ENCODE measurements around the gene RGMA.
A peak's percentile ranks its signal among the peaks of the same experiment; 100 is the strongest.

RGMA gene

GRCh38 chr15:93109336-93110102 is 20.5 kb upstream of the RGMA start:
- no peak for DNase-seq (ENCODE audit: low read depth)
- H3K4me3 ChIP-seq (ENCODE audit: low read depth, low read length): no peak overlapping the region
- no peak for TF ChIP-seq MYC (IDR thresholded peaks at IDR 0.05; ENCODE audit: low read depth, low read length)
- TF ChIP-seq, protein P1, sequence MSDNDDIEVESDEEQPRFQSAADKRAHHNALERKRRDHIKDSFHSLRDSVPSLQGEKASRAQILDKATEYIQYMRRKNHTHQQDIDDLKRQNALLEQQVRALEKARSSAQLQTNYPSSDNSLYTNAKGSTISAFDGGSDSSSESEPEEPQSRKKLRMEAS (IDR thresholded peaks at IDR 0.05; ENCODE audit: low read depth, low read length): no peak
- TF ChIP-seq, protein P2, sequence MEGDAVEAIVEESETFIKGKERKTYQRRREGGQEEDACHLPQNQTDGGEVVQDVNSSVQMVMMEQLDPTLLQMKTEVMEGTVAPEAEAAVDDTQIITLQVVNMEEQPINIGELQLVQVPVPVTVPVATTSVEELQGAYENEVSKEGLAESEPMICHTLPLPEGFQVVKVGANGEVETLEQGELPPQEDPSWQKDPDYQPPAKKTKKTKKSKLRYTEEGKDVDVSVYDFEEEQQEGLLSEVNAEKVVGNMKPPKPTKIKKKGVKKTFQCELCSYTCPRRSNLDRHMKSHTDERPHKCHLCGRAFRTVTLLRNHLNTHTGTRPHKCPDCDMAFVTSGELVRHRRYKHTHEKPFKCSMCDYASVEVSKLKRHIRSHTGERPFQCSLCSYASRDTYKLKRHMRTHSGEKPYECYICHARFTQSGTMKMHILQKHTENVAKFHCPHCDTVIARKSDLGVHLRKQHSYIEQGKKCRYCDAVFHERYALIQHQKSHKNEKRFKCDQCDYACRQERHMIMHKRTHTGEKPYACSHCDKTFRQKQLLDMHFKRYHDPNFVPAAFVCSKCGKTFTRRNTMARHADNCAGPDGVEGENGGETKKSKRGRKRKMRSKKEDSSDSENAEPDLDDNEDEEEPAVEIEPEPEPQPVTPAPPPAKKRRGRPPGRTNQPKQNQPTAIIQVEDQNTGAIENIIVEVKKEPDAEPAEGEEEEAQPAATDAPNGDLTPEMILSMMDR (IDR thresholded peaks at IDR 0.05; ENCODE audit: low read depth, low read length): no peak
- no peak for TF ChIP-seq POLR2A (IDR thresholded peaks at IDR 0.05; ENCODE audit: extremely low read depth, insufficient read length)

- no peak overlapping the region for H3K4me3 ChIP-seq (ENCODE audit: low read depth, low read length)
- TF ChIP-seq, protein P1 (IDR thresholded peaks at IDR 0.05; ENCODE audit: low read depth, low read length): no peak
- no peak for DNase-seq (ENCODE audit: low read depth)
These were observed 18.6 kb upstream of the RGMA start for GRCh38 chr15:93107646-93108045.

DNA sequence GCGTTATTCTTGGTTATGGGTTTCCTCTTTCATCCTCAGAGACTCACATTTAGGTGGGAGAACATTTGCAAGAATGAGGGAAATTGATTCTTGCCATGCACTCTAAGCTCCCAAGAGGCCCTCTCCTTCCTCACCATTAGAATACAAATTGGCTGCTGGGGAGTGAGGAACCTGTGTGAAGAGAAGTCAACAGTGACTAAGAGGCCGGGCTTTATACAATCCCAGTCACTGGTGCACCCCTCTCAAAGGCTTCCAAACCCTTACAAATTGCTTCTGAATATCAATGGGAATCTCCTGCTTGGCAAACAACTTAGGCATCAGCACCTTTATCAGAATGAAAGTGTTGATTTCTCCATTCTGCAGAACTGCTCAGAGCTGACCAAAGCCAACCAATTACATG is 16.5 kb upstream of the RGMA start:
- DNase-seq (ENCODE audit: low read depth): no peak
- TF ChIP-seq POLR2A (IDR thresholded peaks at IDR 0.05; ENCODE audit: extremely low read depth, insufficient read length) (no peak), MYC (IDR thresholded peaks at IDR 0.05; ENCODE audit: low read depth, low read length) (no peak)
- TF ChIP-seq, protein P1 (IDR thresholded peaks at IDR 0.05; ENCODE audit: low read depth, low read length): no peak
- TF ChIP-seq, protein P2 (IDR thresholded peaks at IDR 0.05; ENCODE audit: low read depth, low read length): no peak
- no peak overlapping the region for H3K4me3 ChIP-seq (ENCODE audit: low read depth, low read length)

DNA sequence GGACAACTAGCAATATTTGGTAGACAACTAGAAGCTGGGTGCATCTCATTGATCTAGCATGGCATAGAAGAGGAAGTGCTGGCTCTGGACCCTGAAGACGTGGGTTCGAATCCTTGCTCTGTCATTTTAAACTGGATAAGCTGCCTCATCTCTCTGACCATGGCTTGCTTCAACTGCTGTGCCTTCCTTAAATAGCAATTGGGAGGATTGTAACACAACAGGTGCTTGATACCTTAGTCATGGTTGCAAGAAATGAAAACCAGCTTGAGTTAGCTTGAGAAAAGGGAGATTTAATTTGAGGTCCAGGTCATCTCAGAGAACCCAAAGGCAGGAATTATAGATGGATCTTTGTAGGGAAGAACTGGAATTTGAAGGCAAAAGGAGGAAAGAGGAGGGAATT is 14.8 kb upstream of the RGMA start:
- H3K4me3 ChIP-seq (ENCODE audit: low read depth, low read length): no peak overlapping the region
- DNase-seq (ENCODE audit: low read depth): no peak
- TF ChIP-seq, protein P2 (IDR thresholded peaks at IDR 0.05; ENCODE audit: low read depth, low read length): no peak
- TF ChIP-seq, protein P1 (IDR thresholded peaks at IDR 0.05; ENCODE audit: low read depth, low read length): no peak
- TF ChIP-seq POLR2A (IDR thresholded peaks at IDR 0.05; ENCODE audit: extremely low read depth, insufficient read length): no peak
- no peak for TF ChIP-seq MYC (IDR thresholded peaks at IDR 0.05; ENCODE audit: low read depth, low read length)

- H3K4me3 ChIP-seq (ENCODE audit: low read depth, low read length): no peak overlapping the region
- peak; percentile 57 for DNase-seq (ENCODE audit: low read depth)
- TF ChIP-seq, protein P2 (IDR thresholded peaks at IDR 0.05; ENCODE audit: low read depth, low read length): no peak
- TF ChIP-seq, protein P1 (IDR thresholded peaks at IDR 0.05; ENCODE audit: low read depth, low read length): no peak
- no peak for TF ChIP-seq MYC (IDR thresholded peaks at IDR 0.05; ENCODE audit: low read depth, low read length)
- TF ChIP-seq POLR2A (IDR thresholded peaks at IDR 0.05; ENCODE audit: extremely low read depth, insufficient read length): no peak
These were observed 13.2 kb upstream of the RGMA start for GRCh38 chr15:93102211-93102610.

DNA sequence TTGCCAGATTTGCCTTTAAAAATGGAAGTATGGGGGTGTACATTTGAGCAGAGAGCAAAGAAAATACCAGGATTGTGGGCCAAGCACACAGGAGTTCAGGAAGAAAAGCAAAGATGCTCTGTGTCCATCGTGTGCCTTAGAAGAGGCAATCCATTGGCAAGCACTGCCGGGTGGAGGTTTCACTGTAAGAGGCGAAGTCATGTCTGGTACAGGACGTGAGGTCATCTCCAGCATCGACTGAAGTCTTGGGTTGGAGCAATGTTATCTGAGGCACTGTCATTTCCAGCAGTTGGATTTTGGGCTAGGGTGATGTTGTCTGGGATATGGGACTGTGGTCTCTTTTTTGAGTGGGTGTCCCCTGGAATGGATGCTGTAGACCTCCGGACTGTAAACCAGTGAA is 4.8 kb upstream of the RGMA start:
- no peak overlapping the region for H3K4me3 ChIP-seq (ENCODE audit: low read depth, low read length)
- TF ChIP-seq, protein P1 (IDR thresholded peaks at IDR 0.05; ENCODE audit: low read depth, low read length): no peak
- no peak for TF ChIP-seq MYC (IDR thresholded peaks at IDR 0.05; ENCODE audit: low read depth, low read length)
- TF ChIP-seq, protein P2 (IDR thresholded peaks at IDR 0.05; ENCODE audit: low read depth, low read length): no peak
- no peak for TF ChIP-seq POLR2A (IDR thresholded peaks at IDR 0.05; ENCODE audit: extremely low read depth, insufficient read length)
- DNase-seq (ENCODE audit: low read depth): no peak
